NB4 (cell line): ENCODE data around the gene LYRM2.

Experiments
- DNase-seq: peaks from one replicate; pipeline ENCODE4 v3.0.0; 2010; ENCODE audit warnings: low read depth
- H3K4me3 ChIP-seq: one replicate; pipeline ENCODE4 v1.5.1; 2011; ENCODE audit warnings: mild to moderate bottlenecking, low read depth, low read length, moderate library complexity
- MYC ChIP-seq: IDR thresholded peaks from 2 replicates; pipeline ENCODE4 v1.6.1; 2011; ENCODE audit warnings: low read depth, low read length
- POLR2A ChIP-seq: IDR thresholded peaks from 2 replicates; pipeline ENCODE4 v1.6.1; 2011; ENCODE audit warnings: mild to moderate bottlenecking; ENCODE audit not compliant: insufficient read length; ENCODE audit errors: extremely low read depth
- TF ChIP-seq, protein P1 (sequence below): IDR thresholded peaks from 2 replicates; pipeline ENCODE4 v1.6.1; 2011; ENCODE audit warnings: low read depth, low read length
- TF ChIP-seq, protein P2 (sequence below): IDR thresholded peaks from one replicate; pipeline ENCODE4 v1.5.1; 2012; ENCODE audit warnings: low read depth, low read length

LYRM2 gene

DNA sequence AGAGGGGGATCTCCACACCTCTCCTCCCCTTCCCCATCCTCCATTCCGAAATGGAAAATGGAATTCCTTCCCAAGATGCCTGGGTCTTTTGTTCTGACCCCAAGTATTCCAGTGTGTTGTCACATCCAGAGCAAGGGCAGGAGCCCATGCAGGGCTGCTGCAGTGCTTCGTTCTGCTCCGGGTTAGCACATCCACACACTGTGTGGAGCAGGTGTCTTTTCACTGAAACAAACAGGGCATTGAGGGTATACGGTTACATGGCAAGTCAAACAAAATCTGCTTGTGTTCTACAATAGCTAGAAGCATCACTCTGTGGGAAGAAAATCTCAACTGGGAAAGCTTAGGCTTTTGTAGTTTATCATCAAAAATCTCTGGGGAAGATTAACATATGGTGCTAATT, 56.9 kb downstream of the LYRM2 start:
- no peak for DNase-seq
- H3K4me3 ChIP-seq, result no peak overlapping the region
- TF ChIP-seq MYC (no peak), POLR2A (no peak)
- TF ChIP-seq, protein P1, sequence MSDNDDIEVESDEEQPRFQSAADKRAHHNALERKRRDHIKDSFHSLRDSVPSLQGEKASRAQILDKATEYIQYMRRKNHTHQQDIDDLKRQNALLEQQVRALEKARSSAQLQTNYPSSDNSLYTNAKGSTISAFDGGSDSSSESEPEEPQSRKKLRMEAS, result no peak
- TF ChIP-seq, protein P2, sequence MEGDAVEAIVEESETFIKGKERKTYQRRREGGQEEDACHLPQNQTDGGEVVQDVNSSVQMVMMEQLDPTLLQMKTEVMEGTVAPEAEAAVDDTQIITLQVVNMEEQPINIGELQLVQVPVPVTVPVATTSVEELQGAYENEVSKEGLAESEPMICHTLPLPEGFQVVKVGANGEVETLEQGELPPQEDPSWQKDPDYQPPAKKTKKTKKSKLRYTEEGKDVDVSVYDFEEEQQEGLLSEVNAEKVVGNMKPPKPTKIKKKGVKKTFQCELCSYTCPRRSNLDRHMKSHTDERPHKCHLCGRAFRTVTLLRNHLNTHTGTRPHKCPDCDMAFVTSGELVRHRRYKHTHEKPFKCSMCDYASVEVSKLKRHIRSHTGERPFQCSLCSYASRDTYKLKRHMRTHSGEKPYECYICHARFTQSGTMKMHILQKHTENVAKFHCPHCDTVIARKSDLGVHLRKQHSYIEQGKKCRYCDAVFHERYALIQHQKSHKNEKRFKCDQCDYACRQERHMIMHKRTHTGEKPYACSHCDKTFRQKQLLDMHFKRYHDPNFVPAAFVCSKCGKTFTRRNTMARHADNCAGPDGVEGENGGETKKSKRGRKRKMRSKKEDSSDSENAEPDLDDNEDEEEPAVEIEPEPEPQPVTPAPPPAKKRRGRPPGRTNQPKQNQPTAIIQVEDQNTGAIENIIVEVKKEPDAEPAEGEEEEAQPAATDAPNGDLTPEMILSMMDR, result no peak

- DNase-seq, result no peak
- no peak for TF ChIP-seq MYC
- TF ChIP-seq, protein P1, result no peak
- TF ChIP-seq POLR2A, result no peak
- TF ChIP-seq, protein P2, result no peak
These were observed 57.4 kb downstream of the LYRM2 start for GRCh38 chr6:89580997-89581666.

GRCh38 chr6:89575562-89575960, 63.0 kb downstream of the LYRM2 start:
- H3K4me3 ChIP-seq, result no peak overlapping the region
- no peak for TF ChIP-seq POLR2A
- TF ChIP-seq, protein P2, result no peak
- TF ChIP-seq, protein P1, result no peak
- TF ChIP-seq MYC, result no peak

More at GRCh38 chr6:89580997-89581666, 57.4 kb downstream of the LYRM2 start:
- no peak overlapping the region for H3K4me3 ChIP-seq

DNA sequence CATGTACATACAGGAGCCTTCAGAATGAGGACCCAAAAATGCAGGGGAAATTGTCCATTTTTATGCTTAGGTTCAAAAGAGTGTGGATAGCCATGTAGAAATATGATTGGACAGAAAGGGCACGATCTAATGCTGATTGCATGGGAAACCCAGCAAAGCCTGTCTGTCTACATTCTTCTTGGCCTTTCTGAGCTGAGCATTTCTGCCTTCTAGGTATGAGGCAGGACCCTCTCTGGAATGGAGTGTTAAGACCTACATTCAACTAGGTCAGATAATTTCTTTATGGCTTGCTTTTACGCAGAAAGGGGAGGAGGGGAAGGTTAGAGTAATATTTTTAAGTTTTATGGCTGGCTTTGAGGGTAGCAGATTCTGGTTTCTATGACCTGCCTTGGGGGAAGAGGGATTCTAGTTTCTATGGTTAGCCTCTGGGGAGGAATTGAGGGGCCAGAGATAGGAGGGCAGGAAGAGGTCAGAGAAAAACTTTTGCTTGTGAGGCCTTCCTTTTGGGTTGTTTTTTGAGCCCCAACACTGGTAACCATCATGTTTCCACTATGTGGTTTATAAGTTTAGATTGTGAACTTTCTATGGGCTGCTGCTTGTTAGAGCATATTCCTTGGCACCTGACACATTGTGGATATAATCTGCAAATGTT, 63.5 kb downstream of the LYRM2 start:
- H3K4me3 ChIP-seq, result no peak overlapping the region
- DNase-seq, result peak; percentile 45
- no peak for TF ChIP-seq MYC
- TF ChIP-seq, protein P2, result no peak
- TF ChIP-seq POLR2A, result no peak
- TF ChIP-seq, protein P1, result no peak

More at GRCh38 chr6:89575562-89575960, 63.0 kb downstream of the LYRM2 start:
- peak; percentile 67 for DNase-seq

- no peak for DNase-seq
- no peak overlapping the region for H3K4me3 ChIP-seq
- TF ChIP-seq, protein P1, result no peak
- no peak for TF ChIP-seq POLR2A
- no peak for TF ChIP-seq MYC
- TF ChIP-seq, protein P2, result no peak
These were observed 70.7 kb downstream of the LYRM2 start for GRCh38 chr6:89567630-89568390.
